ENCODE results near the gene ZNF28.

DNA sequence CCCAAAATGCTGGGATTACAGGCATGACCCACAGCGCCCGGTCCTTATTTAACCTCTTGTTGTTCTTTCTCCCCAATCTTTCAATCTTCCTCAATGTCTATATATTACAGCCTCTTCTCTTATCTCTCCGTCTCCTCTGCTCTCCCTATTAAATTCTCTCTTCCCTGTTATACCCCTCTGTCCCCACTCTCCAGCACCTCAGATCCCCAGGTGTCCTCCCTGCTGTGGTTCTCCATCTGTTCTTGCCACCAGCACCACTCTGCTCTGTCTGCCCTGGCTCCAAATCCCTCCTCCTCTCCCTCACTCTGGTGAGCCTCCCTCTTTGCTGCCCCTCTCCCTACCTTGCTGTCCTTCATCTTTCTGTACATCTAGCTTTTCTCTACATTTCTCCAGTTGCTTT, 35.9 kb downstream of the ZNF28 start:
- TF ChIP-seq, protein P1, sequence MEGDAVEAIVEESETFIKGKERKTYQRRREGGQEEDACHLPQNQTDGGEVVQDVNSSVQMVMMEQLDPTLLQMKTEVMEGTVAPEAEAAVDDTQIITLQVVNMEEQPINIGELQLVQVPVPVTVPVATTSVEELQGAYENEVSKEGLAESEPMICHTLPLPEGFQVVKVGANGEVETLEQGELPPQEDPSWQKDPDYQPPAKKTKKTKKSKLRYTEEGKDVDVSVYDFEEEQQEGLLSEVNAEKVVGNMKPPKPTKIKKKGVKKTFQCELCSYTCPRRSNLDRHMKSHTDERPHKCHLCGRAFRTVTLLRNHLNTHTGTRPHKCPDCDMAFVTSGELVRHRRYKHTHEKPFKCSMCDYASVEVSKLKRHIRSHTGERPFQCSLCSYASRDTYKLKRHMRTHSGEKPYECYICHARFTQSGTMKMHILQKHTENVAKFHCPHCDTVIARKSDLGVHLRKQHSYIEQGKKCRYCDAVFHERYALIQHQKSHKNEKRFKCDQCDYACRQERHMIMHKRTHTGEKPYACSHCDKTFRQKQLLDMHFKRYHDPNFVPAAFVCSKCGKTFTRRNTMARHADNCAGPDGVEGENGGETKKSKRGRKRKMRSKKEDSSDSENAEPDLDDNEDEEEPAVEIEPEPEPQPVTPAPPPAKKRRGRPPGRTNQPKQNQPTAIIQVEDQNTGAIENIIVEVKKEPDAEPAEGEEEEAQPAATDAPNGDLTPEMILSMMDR (IDR thresholded peaks at IDR 0.05) = no peak
- TF ChIP-seq POLR2A (IDR thresholded peaks at IDR 0.05) (no peak), EP300 (IDR thresholded peaks at IDR 0.05) (no peak)

All from stomach (tissue), 4 donors.